ENCODE data around the gene RAP1A. TPM values are rescaled to one million over a fixed set of nuclear protein-coding genes. Genes with fewer than 3 reads are reported as not detected.
A peak's percentile ranks its signal among the peaks of the same experiment; 100 is the strongest.

RAP1A gene
- total and polyA plus RNA-seq, 2 donors (not counting 3 experiments of a cell fraction or from before 2014, with no cell fraction given): 17.8 to 56.4 TPM

DNA sequence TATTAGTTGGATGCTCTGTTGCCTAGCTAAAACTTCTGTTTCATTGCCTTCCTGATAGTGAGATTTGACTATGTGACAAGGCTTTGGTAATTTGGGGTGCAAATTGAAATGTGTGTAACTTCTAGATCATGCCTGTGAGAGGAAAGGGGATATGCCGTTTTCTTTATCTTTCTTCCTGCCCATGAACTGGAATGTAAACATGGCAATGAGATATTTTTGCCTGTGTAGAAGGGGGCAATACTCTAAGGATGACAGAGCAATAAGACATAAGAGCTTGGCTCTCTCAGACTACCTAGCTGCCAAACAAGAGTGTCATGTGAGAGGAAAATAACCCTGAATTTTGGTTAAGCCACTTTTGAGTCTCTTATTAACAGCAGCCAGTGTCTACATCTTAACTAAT is 49.7 kb downstream of the RAP1A start:
- H4K20me1 ChIP-seq (replicated peaks; ENCODE audit: control insufficient read depth, extremely low read depth, insufficient read depth, low read length): peaks cover 3% of the 10 kb centered on the region
- TF ChIP-seq EZH2 (IDR thresholded peaks at IDR 0.05; ENCODE audit: borderline replicate concordance, low read depth, low read length, severe bottlenecking) (no peak), FOS (IDR thresholded peaks at IDR 0.05; ENCODE audit: borderline replicate concordance, insufficient read depth, low read length) (no peak), POLR2A (IDR thresholded peaks at IDR 0.05; ENCODE audit: low read depth, low read length) (no peak)
- H3K27ac ChIP-seq (ENCODE audit: insufficient read depth, low read depth, low read length): no peak overlapping the region
- no peak for FAIRE-seq
- dilution Hi-C loops (cut with MboI; ENCODE audit: extremely low pct_ligation_motif_present, low sequenced_read_pairs): no loop called here
- no peaks in the 10 kb centered on the region for H3K36me3 ChIP-seq (ENCODE audit: control insufficient read depth in 2 of 2, extremely low read depth in 1 of 2, insufficient read depth in 2 of 2, low read length in 2 of 2)
- no TSS peak for BruUV-seq (replicated peaks)
- no peaks in the 10 kb centered on the region for H3K9me1 ChIP-seq (replicated peaks; ENCODE audit: control insufficient read depth, extremely low read depth, insufficient read depth, low read length)
- H3K4me2 ChIP-seq (ENCODE audit: insufficient read depth, low read length): no peak overlapping the region
- H2AFZ ChIP-seq (ENCODE audit: low read depth, low read length): no peak overlapping the region
- DNase-seq (ENCODE audit: low read depth, low spot score): peak; percentile 36
- CTCF ChIA-PET: interaction anchor here (0.6 to 2.1 kb wide), 3 partner anchors 19 to 187 kb away, joined by 3 to 6 read pairs (median 3); no protein-coding TSS in a partner anchor
- H3K4me3 ChIP-seq (replicated peaks in 1 of 3; ENCODE audit: insufficient read depth in 1 of 3, low read depth in 1 of 3, low read length in 3 of 3): no peak overlapping the region
- H3K9me3 ChIP-seq (replicated peaks; ENCODE audit: control insufficient read depth, insufficient read depth, low read length): no peaks in the 10 kb centered on the region
- no peaks in the 10 kb centered on the region for H3K27me3 ChIP-seq (ENCODE audit: control insufficient read depth in 2 of 2, insufficient read depth in 2 of 2, low read length in 2 of 2)
- peaks cover 2% of the 10 kb centered on the region for H3K4me1 ChIP-seq (ENCODE audit: control insufficient read depth, extremely low read depth, insufficient read depth, low read length)
- H3K79me2 ChIP-seq (ENCODE audit: control insufficient read depth, insufficient read depth, low read length): peaks cover 30% of the 10 kb centered on the region
- POLR2A ChIA-PET: no interaction called here
- H3K9ac ChIP-seq (replicated peaks; ENCODE audit: extremely low read depth, insufficient read depth, low read length): no peak overlapping the region
- intact Hi-C loops (cut with micrococcal nuclease): no loop called here

DNA sequence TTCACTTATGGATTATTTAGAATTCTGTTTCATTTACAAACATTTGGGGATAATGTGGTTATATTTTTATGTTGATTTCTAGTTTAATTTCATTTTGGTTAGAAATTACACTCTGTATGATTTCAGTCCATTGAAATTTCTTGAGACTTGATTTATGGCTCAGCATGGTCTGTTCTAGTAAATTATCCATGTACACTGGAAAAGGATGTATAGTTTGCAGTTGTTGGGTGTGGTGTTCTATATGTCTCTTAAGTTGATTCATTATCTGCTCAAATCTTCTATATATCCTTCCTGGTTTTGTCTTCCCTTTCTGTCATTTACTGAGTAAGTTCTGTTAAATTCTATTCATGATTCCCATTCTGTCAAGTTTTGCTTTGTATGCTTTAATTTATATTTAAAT is 52.3 kb downstream of the RAP1A start:
- H3K9me1 ChIP-seq (replicated peaks; ENCODE audit: control insufficient read depth, extremely low read depth, insufficient read depth, low read length): no peaks in the 10 kb centered on the region
- BruUV-seq (replicated peaks): no TSS peak
- no peak for FAIRE-seq

More for the DNA sequence above, 52.3 kb downstream of the RAP1A start:
- no peak overlapping the region for H3K4me2 ChIP-seq (ENCODE audit: insufficient read depth, low read length)
- no peak overlapping the region for H3K27ac ChIP-seq (ENCODE audit: insufficient read depth, low read depth, low read length)
- H3K9ac ChIP-seq (replicated peaks; ENCODE audit: extremely low read depth, insufficient read depth, low read length): no peak overlapping the region
- intact Hi-C loops (cut with micrococcal nuclease) (no loop called here), dilution Hi-C loops (cut with MboI; ENCODE audit: extremely low pct_ligation_motif_present, low sequenced_read_pairs) (no loop called here)
- H3K27me3 ChIP-seq (ENCODE audit: control insufficient read depth in 2 of 2, insufficient read depth in 2 of 2, low read length in 2 of 2): no peaks in the 10 kb centered on the region
- POLR2A ChIA-PET: no interaction called here
- no peaks in the 10 kb centered on the region for H3K4me1 ChIP-seq (ENCODE audit: control insufficient read depth, extremely low read depth, insufficient read depth, low read length)
- no peaks in the 10 kb centered on the region for H3K9me3 ChIP-seq (replicated peaks; ENCODE audit: control insufficient read depth, insufficient read depth, low read length)
- H3K36me3 ChIP-seq (ENCODE audit: control insufficient read depth in 2 of 2, extremely low read depth in 1 of 2, insufficient read depth in 2 of 2, low read length in 2 of 2): no peaks in the 10 kb centered on the region
- peaks cover 25% of the 10 kb centered on the region for H3K79me2 ChIP-seq (ENCODE audit: control insufficient read depth, insufficient read depth, low read length)
- TF ChIP-seq POLR2A (IDR thresholded peaks at IDR 0.05; ENCODE audit: low read depth, low read length): no peak
- TF ChIP-seq, protein P1, sequence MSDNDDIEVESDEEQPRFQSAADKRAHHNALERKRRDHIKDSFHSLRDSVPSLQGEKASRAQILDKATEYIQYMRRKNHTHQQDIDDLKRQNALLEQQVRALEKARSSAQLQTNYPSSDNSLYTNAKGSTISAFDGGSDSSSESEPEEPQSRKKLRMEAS (IDR thresholded peaks at IDR 0.05; ENCODE audit: insufficient read depth, insufficient read length): no peak
- TF ChIP-seq MYC (IDR thresholded peaks at IDR 0.05; ENCODE audit: low read depth, low read length): no peak
- no peak for TF ChIP-seq EZH2 (IDR thresholded peaks at IDR 0.05; ENCODE audit: borderline replicate concordance, low read depth, low read length, severe bottlenecking)
- no peak for TF ChIP-seq JUN (IDR thresholded peaks at IDR 0.05; ENCODE audit: borderline replicate concordance, insufficient read depth, insufficient read length, low read depth)
- TF ChIP-seq, protein P2, sequence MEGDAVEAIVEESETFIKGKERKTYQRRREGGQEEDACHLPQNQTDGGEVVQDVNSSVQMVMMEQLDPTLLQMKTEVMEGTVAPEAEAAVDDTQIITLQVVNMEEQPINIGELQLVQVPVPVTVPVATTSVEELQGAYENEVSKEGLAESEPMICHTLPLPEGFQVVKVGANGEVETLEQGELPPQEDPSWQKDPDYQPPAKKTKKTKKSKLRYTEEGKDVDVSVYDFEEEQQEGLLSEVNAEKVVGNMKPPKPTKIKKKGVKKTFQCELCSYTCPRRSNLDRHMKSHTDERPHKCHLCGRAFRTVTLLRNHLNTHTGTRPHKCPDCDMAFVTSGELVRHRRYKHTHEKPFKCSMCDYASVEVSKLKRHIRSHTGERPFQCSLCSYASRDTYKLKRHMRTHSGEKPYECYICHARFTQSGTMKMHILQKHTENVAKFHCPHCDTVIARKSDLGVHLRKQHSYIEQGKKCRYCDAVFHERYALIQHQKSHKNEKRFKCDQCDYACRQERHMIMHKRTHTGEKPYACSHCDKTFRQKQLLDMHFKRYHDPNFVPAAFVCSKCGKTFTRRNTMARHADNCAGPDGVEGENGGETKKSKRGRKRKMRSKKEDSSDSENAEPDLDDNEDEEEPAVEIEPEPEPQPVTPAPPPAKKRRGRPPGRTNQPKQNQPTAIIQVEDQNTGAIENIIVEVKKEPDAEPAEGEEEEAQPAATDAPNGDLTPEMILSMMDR (IDR thresholded peaks at IDR 0.05; ENCODE audit: extremely low read depth in 1 of 2, insufficient read depth in 1 of 2, low read depth in 1 of 2, low read length in 2 of 2): no peak
- TF ChIP-seq POLR2AphosphoS5 (IDR thresholded peaks at IDR 0.05; ENCODE audit: insufficient read depth, low read depth, low read length): no peak
- no peak for TF ChIP-seq FOS (IDR thresholded peaks at IDR 0.05; ENCODE audit: borderline replicate concordance, insufficient read depth, low read length)
- no peak for TF ChIP-seq GATA2 (IDR thresholded peaks at IDR 0.05; ENCODE audit: insufficient read depth, insufficient read length, low read depth, low read length)
- no peak overlapping the region for H3K4me3 ChIP-seq (replicated peaks in 1 of 3; ENCODE audit: insufficient read depth in 1 of 3, low read depth in 1 of 3, low read length in 3 of 3)
- no peak for DNase-seq (ENCODE audit: low read depth, low spot score)
- no peaks in the 10 kb centered on the region for H4K20me1 ChIP-seq (replicated peaks; ENCODE audit: control insufficient read depth, extremely low read depth, insufficient read depth, low read length)
- no peak overlapping the region for H2AFZ ChIP-seq (ENCODE audit: low read depth, low read length)
- CTCF ChIA-PET: no interaction called here
